K562 (cell line): ENCODE data around the gene CALHM2. TPM values are rescaled to one million over a fixed set of nuclear protein-coding genes. Genes with fewer than 3 reads are reported as not detected.

Source experiments
- ATAC-seq: fragments of 200-7000 bp; cut with Tn5 transposase; 3 replicates; pipeline ENCODE4 v1.9.1; 2020; ENCODE audit warnings: moderate library complexity
- BruUV-seq: library from RNA; stranded (reverse); fragments of 400-500 nt; replicated peaks from 2 replicates; lab custom pipeline; 2021; lab: Mats Ljungman, UMichigan
- CTCF ChIA-PET: fragments of 300-600 bp; formaldehyde crosslinking; extraction: SDS; loops from one replicate; lab custom pipeline; 2021; ENCODE audit warnings: low intra/inter-chr PET ratio; lab: Yijun Ruan, JAX
- POLR2A ChIA-PET: fragments of 300-600, 350-650 bp; sonication (Branson Sonifier 250); formaldehyde crosslinking; extraction: SDS; loops from one replicate; lab custom pipeline; 2021; ENCODE audit warnings: antibody characterized with exemption, inconsistent platforms; lab: Yijun Ruan, JAX
- DNase-seq, 4 experiments: peaks; one replicate each; pipeline versions ENCODE4 v3.0.0 to v3.0.0-alpha.2; 2011 to 2018; ENCODE audit warnings: low spot score in 3 of 4, mixed read lengths in 3 of 4; ENCODE audit errors: extremely low read depth in 1 of 4
- FAIRE-seq: peaks from 2 replicates; lab custom pipeline; 2011; peaks lifted over from hg19 to GRCh38; lab: Jason Lieb, UNC
- H2AFZ ChIP-seq: 2 replicates; pipeline ENCODE4 v1.6.0; 2011; ENCODE audit warnings: low read depth, low read length, control low read depth, inconsistent platforms
- H3K27ac ChIP-seq: fragments of 200-600 bp; 3 replicates; pipeline ENCODE4 v1.8.0; 2011; ENCODE audit warnings: low read depth, mild to moderate bottlenecking, control low read depth, inconsistent platforms, low read length, moderate library complexity, mixed read lengths; ENCODE audit errors: extremely low read depth
- H3K27me3 ChIP-seq, 2 experiments: fragments of 300-600 bp in 1 of 2; 2 replicates in 1 of 2; 3 replicates in 1 of 2; pipeline versions ENCODE4 v1.6.0 to v1.8.0; 2011; ENCODE audit warnings: inconsistent platforms in 2 of 2, low read length in 2 of 2, mild to moderate bottlenecking in 1 of 2, mixed read lengths in 1 of 2, moderate library complexity in 1 of 2; ENCODE audit not compliant: control insufficient read depth in 2 of 2, insufficient read depth in 2 of 2
- H3K36me3 ChIP-seq: fragments of 300-600 bp; 3 replicates; pipeline ENCODE4 v1.8.0; 2011; ENCODE audit warnings: mild to moderate bottlenecking, low read length, inconsistent platforms; ENCODE audit not compliant: control insufficient read depth, insufficient read depth
- H3K4me1 ChIP-seq, 2 experiments: fragments of 200-600 bp in 1 of 2; replicated peaks in 1 of 2; 2 replicates in 1 of 2; 3 replicates in 1 of 2; pipeline versions ENCODE4 v1.5.1 to v1.8.0; 2011; ENCODE audit warnings: inconsistent platforms in 2 of 2, low read length in 2 of 2, mild to moderate bottlenecking in 1 of 2, mixed read lengths in 1 of 2, moderate library complexity in 1 of 2; ENCODE audit not compliant: control insufficient read depth in 2 of 2, insufficient read depth in 2 of 2
- H3K4me2 ChIP-seq: 2 replicates; pipeline ENCODE4 v1.6.1; 2011; ENCODE audit warnings: low read length, control low read depth, inconsistent platforms, mixed read lengths; ENCODE audit not compliant: insufficient read depth
- H3K4me3 ChIP-seq: fragments of 200-600 bp; sonication (generic), shearing (Covaris generic); 2 replicates; pipeline ENCODE4 v1.5.1; 2016; ENCODE audit warnings: control low read depth, inconsistent platforms
- H3K79me2 ChIP-seq: fragments of 200-600 bp; 3 replicates; pipeline ENCODE4 v1.8.0; 2011; ENCODE audit warnings: low read length, inconsistent platforms; ENCODE audit not compliant: control insufficient read depth, insufficient read depth
- H3K9ac ChIP-seq, 2 experiments: 2 replicates each; pipeline versions ENCODE4 v1.6.0 to v1.6.1; 2011; ENCODE audit warnings: low read depth in 2 of 2, low read length in 2 of 2, control low read depth in 1 of 2, inconsistent platforms in 1 of 2, mild to moderate bottlenecking in 1 of 2, mixed read lengths in 1 of 2; ENCODE audit not compliant: insufficient read depth in 1 of 2
- H3K9me1 ChIP-seq: one replicate; pipeline ENCODE4 v1.6.0; 2011; ENCODE audit warnings: inconsistent platforms, mild to moderate bottlenecking, low read length, moderate library complexity; ENCODE audit not compliant: control insufficient read depth, insufficient read depth
- H3K9me3 ChIP-seq: replicated peaks from 2 replicates; pipeline ENCODE4 v1.5.1; 2011; ENCODE audit warnings: low read depth, low read length, inconsistent platforms; ENCODE audit not compliant: control insufficient read depth, insufficient read depth
- H4K20me1 ChIP-seq: replicated peaks from 2 replicates; pipeline ENCODE4 v1.6.1; 2011; ENCODE audit warnings: low read length, inconsistent platforms, mixed read lengths; ENCODE audit not compliant: control insufficient read depth, insufficient read depth
- ARNT ChIP-seq, 2 experiments: fragments of 450-650 bp; IDR thresholded peaks; 2 replicates each; pipeline ENCODE4 v1.6.1; 2016; ENCODE audit warnings: mild to moderate bottlenecking in 1 of 2
- BRCA1 ChIP-seq, 2 experiments: fragments of 450-650 bp in 1 of 2; sonication (generic) in 1 of 2; formaldehyde crosslinking in 1 of 2; IDR thresholded peaks; 2 replicates each; pipeline versions ENCODE4 v1.5.0 to v1.6.1; 2017 to 2020; ENCODE audit warnings: mild to moderate bottlenecking in 1 of 2, missing genetic modification reagents in 1 of 2
- BRD9 ChIP-seq: fragments of 450-650 bp; IDR thresholded peaks from 2 replicates; pipeline ENCODE4 v1.6.1; 2018; ENCODE audit warnings: low read depth; ENCODE audit not compliant: partially characterized antibody
- CEBPG ChIP-seq, 3 experiments: fragments of 200-800 bp in 1 of 3; sonication (Bioruptor generic) in 1 of 3; sonication (generic) in 1 of 3; formaldehyde crosslinking in 1 of 3; IDR thresholded peaks in 2 of 3; conservative IDR thresholded peaks in 1 of 3; 2 replicates each; pipeline versions ENCODE4 v1.6.1 to v1.8.0; 2016 to 2022; ENCODE audit warnings: missing compliant biosample characterization in 2 of 3, missing genetic modification characterization in 2 of 3, mild to moderate bottlenecking in 1 of 3, missing genetic modification reagents in 1 of 3
- ELF1 ChIP-seq: fragments of 200-800 bp; sonication (Bioruptor generic); IDR thresholded peaks from 2 replicates; pipeline ENCODE4 v1.6.1; 2016; ENCODE audit warnings: missing genetic modification characterization, missing compliant biosample characterization
- ETS2 ChIP-seq: IDR thresholded peaks from 2 replicates; pipeline ENCODE4 v1.6.1; 2016; ENCODE audit warnings: borderline replicate concordance, missing genetic modification characterization, mild to moderate bottlenecking, moderate library complexity, missing compliant biosample characterization; ENCODE audit not compliant: poor library complexity, severe bottlenecking
- FOXJ3 ChIP-seq: sonication (generic); formaldehyde crosslinking; IDR thresholded peaks from 2 replicates; pipeline ENCODE4 v1.4.0; 2020; ENCODE audit warnings: mild to moderate bottlenecking, missing genetic modification reagents
- PCBP1 ChIP-seq: fragments of 200-400 bp; formaldehyde crosslinking; IDR thresholded peaks from 2 replicates; pipeline ENCODE4 v1.6.1; 2018; ENCODE audit warnings: mild to moderate bottlenecking, low read depth, low read length; ENCODE audit not compliant: poor library complexity, severe bottlenecking
- SRF ChIP-seq, 2 experiments: fragments of 250-450, 450-650 bp in 1 of 2; sonication (Bioruptor Pico) in 1 of 2; sonication (generic) in 1 of 2; formaldehyde crosslinking; IDR thresholded peaks; 2 replicates each; pipeline versions ENCODE4 v1.5.0 to v1.5.1; 2020 to 2022; ENCODE audit warnings: mild to moderate bottlenecking in 1 of 2, missing genetic modification reagents in 1 of 2
- U2AF1 ChIP-seq: fragments of 200-400 bp; formaldehyde crosslinking; optimal IDR thresholded peaks from 2 replicates; pipeline ENCODE3; 2017; ENCODE audit warnings: mild to moderate bottlenecking, low read depth, low read length, moderate library complexity
- ZFP1 ChIP-seq: fragments of 450-650 bp; formaldehyde crosslinking; IDR thresholded peaks from 2 replicates; pipeline ENCODE4 v1.4.0; 2020; ENCODE audit warnings: mild to moderate bottlenecking, mixed read lengths
- WGBS: fragments of 100-300 bp; shearing (Covaris generic); methylation state at CpG from one replicate; pipeline ENCODE4 v1.1.6; 2016; ENCODE audit warnings: low coverage, mixed read lengths; ENCODE audit not compliant: insufficient coverage; ENCODE audit errors: missing lambda C conversion rate; 5-methylcytosine and 5-hydroxymethylcytosine counted together
- in situ Hi-C: fragments of 300-500 bp; cut with MboI; formaldehyde crosslinking; loops from 4 replicates; pipeline ENCODE4 v1.15.0; 2018; ENCODE audit warnings: inconsistent platforms, mixed read lengths
- intact Hi-C: fragments of 100-400 bp; cut with micrococcal nuclease; formaldehyde crosslinking; loops from 2 replicates; pipeline ENCODE4 v1.14.2; 2022
- polyA plus RNA-seq, 8 experiments: library from polyadenylated mRNA; depleted of rRNA in 4 of 8; stranded (reverse) in 5 of 8; unstranded in 3 of 8; fragments of >200 nt; fragmentation: Nextera tagmentation in 2 of 8; fragmentation: Illumina TruSeq in 1 of 8; extraction: Ambion mirVana in 2 of 8; extraction: Trizol in 1 of 8; gene quantifications; 2 replicates each; pipeline versions ENCODE4 v1.2.1 to v1.2.3, GENCODE V29; 2011 to 2014; ENCODE audit warnings: inconsistent platforms in 1 of 8, missing spikeins in 1 of 8
- total RNA-seq, 7 experiments: library from RNA; depleted of rRNA in 6 of 7; stranded (reverse); fragments of >200 nt in 6 of 7; fragmentation: Illumina TruSeq in 2 of 7; extraction: Trizol in 2 of 7; gene quantifications; 2 replicates each; pipeline versions ENCODE4 v1.2.1 to v1.2.3, GENCODE V29; 2011 to 2021; ENCODE audit warnings: low replicate concordance in 1 of 7
- TF ChIP-seq, protein P1 (sequence below): fragments of 200-800 bp; sonication (Bioruptor generic); IDR thresholded peaks from 2 replicates; pipeline ENCODE4 v1.6.1; 2016; ENCODE audit warnings: missing genetic modification characterization, missing compliant biosample characterization

The CALHM2 gene
- total and polyA plus RNA-seq, 9 of the 15 experiments (the other 6 are each of a cell fraction or from before 2014, with no cell fraction given), result 0.08 to 0.14 (median 0.13) TPM; not detected in 6

DNA sequence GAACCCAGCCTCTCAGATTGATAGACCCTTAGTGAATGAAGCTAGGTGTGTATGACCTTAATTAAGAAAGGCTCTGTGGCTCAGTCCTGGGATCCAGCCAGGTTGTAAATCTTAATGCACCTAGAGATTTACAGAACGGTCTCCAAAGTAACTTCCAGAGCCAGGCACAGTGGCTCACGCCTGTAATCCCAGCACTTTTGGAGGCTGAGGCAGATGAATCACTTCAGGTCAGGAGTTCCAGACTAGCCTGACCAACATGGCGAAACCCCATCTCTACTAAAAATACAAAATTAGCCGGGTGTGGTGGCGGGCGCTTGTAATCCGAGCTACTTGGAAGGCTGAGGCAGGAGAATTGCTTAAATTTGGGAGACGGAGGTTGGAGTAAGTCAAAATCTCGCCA is 24.3 kb downstream of the CALHM2 start:
- Histone ChIP-seq H3K4me2 (no peak overlapping the region), H3K27ac (no peak overlapping the region), H3K79me2 (no peaks in the 10 kb centered on the region; the same call in 2 of the 3 replicates), H3K9me3 (no peaks in the 10 kb centered on the region), H3K4me1 (no peaks in the 10 kb centered on the region), H4K20me1 (no peaks in the 10 kb centered on the region), H3K36me3 (peaks cover 93% of the 10 kb centered on the region), H3K9ac (no peak overlapping the region), H2AFZ (no peak overlapping the region), H3K9me1 (no peaks in the 10 kb centered on the region), H3K27me3 (no peaks in the 10 kb centered on the region), H3K4me3 (no peak overlapping the region)
- intact Hi-C loops, result no loop called here
- POLR2A ChIA-PET, result no interaction called here
- WGBS, result 94% methylated on average over 8 of the region's 9 CpGs
- in situ Hi-C loops, result no loop called here
- FAIRE-seq, result no peak
- CTCF ChIA-PET, result no interaction called here
- DNase-seq, result no peak
- no peak for ATAC-seq
- no TSS peak for BruUV-seq
- TF ChIP-seq U2AF1, result no peak
- no peak for TF ChIP-seq ETS2
- no peak for TF ChIP-seq ELF1 (tag)
- TF ChIP-seq FOXJ3 (CRISPR knock-in tag), result no peak
- TF ChIP-seq ARNT (IDR thresholded peaks at IDR 0.05), result no peak
- no peak for TF ChIP-seq CEBPG (CRISPR knock-in tag; IDR thresholded peaks at IDR 0.05)
- no peak for TF ChIP-seq CEBPG (tag; conservative IDR thresholded peaks at IDR 0.05 in 1 of 2, IDR thresholded peaks at IDR 0.05 in 1 of 2)
- no peak for TF ChIP-seq ZFP1
- no peak for TF ChIP-seq BRD9
- no peak for TF ChIP-seq BRCA1 (IDR thresholded peaks at IDR 0.05)
- TF ChIP-seq BRCA1 (CRISPR knock-in tag; IDR thresholded peaks at IDR 0.05), result no peak
- TF ChIP-seq, protein P1, sequence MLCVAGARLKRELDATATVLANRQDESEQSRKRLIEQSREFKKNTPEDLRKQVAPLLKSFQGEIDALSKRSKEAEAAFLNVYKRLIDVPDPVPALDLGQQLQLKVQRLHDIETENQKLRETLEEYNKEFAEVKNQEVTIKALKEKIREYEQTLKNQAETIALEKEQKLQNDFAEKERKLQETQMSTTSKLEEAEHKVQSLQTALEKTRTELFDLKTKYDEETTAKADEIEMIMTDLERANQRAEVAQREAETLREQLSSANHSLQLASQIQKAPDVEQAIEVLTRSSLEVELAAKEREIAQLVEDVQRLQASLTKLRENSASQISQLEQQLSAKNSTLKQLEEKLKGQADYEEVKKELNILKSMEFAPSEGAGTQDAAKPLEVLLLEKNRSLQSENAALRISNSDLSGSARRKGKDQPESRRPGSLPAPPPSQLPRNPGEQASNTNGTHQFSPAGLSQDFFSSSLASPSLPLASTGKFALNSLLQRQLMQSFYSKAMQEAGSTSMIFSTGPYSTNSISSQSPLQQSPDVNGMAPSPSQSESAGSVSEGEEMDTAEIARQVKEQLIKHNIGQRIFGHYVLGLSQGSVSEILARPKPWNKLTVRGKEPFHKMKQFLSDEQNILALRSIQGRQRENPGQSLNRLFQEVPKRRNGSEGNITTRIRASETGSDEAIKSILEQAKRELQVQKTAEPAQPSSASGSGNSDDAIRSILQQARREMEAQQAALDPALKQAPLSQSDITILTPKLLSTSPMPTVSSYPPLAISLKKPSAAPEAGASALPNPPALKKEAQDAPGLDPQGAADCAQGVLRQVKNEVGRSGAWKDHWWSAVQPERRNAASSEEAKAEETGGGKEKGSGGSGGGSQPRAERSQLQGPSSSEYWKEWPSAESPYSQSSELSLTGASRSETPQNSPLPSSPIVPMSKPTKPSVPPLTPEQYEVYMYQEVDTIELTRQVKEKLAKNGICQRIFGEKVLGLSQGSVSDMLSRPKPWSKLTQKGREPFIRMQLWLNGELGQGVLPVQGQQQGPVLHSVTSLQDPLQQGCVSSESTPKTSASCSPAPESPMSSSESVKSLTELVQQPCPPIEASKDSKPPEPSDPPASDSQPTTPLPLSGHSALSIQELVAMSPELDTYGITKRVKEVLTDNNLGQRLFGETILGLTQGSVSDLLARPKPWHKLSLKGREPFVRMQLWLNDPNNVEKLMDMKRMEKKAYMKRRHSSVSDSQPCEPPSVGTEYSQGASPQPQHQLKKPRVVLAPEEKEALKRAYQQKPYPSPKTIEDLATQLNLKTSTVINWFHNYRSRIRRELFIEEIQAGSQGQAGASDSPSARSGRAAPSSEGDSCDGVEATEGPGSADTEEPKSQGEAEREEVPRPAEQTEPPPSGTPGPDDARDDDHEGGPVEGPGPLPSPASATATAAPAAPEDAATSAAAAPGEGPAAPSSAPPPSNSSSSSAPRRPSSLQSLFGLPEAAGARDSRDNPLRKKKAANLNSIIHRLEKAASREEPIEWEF (CRISPR knock-in tag), result no peak
- TF ChIP-seq SRF (CRISPR knock-in tag; IDR thresholded peaks at IDR 0.05), result no peak
- no peak for TF ChIP-seq PCBP1
